ENCODE measurements around the gene CXCL13.
"Not testable (repeated sequence)": the region's sequence is repeated elsewhere in the genome, so short reads cannot be mapped to it uniquely, and the experiment has no call there.

The CXCL13 gene

GRCh38 chr4:77650787-77651186 is 45.2 kb downstream of the CXCL13 start:
- CTCF ChIA-PET, result interaction anchor here (1.3 kb wide), 1 partner anchor 142 kb away, joined by 3 read pairs; no protein-coding TSS in a partner anchor
- DNase-seq (ENCODE audit: extremely low spot score), result no peak
- POLR2A ChIA-PET, result interaction anchor here (0.6 kb wide), 1 partner anchor 918 kb away, joined by 4 read pairs; no protein-coding TSS in a partner anchor
- TF ChIP-seq CTCF (IDR thresholded peaks at IDR 0.05; ENCODE audit: control extremely low read depth, extremely low read depth, low read depth, missing control alignments), result no peak

- no peak for DNase-seq (ENCODE audit: extremely low spot score)
These were observed 46.2 kb downstream of the CXCL13 start for GRCh38 chr4:77651820-77652219.

GRCh38 chr4:77652237-77652897 is 46.7 kb downstream of the CXCL13 start:
- ChIA-PET POLR2A (no interaction called here), CTCF (no interaction called here)
- DNase-seq (ENCODE audit: extremely low spot score), result no peak
- TF ChIP-seq CTCF (IDR thresholded peaks at IDR 0.05; ENCODE audit: control extremely low read depth, extremely low read depth, low read depth, missing control alignments), result no peak

More at GRCh38 chr4:77651820-77652219, 46.2 kb downstream of the CXCL13 start:
- POLR2A ChIA-PET, result no interaction called here
- TF ChIP-seq CTCF (IDR thresholded peaks at IDR 0.05; ENCODE audit: control extremely low read depth, extremely low read depth, low read depth, missing control alignments), result no peak
- CTCF ChIA-PET, result no interaction called here

- ChIA-PET CTCF (no interaction called here), POLR2A (no interaction called here)
- no peak for DNase-seq (ENCODE audit: extremely low spot score)
- TF ChIP-seq CTCF (IDR thresholded peaks at IDR 0.05; ENCODE audit: control extremely low read depth, extremely low read depth, low read depth, missing control alignments), result no peak
These were observed 47.6 kb downstream of the CXCL13 start for GRCh38 chr4:77653162-77653758.

GRCh38 chr4:77660318-77660717 is 54.7 kb downstream of the CXCL13 start:
- DNase-seq (ENCODE audit: extremely low spot score); CTCF ChIA-PET; POLR2A ChIA-PET: not testable (repeated sequence)

Data from GM10248 (cell line).